Activated B cell treated with CpG ODN at 0.5 μM for 24 hours (primary cell): ENCODE measurements around the gene CDHR2. TPM values are rescaled to one million over a fixed set of nuclear protein-coding genes. Genes with fewer than 3 reads are reported as not detected.

ENCODE experiments used
- ATAC-seq: fragments of 200-7000 bp; cut with Tn5 transposase; one replicate; pipeline ENCODE4 v1.10.0; 2021; ENCODE audit warnings: low read depth, mild to moderate bottlenecking, moderate library complexity
- CTCF ChIA-PET: fragments of 350-600 bp; sonication (Branson Sonifier 250); formaldehyde crosslinking; loops from one replicate; lab custom pipeline; 2021; ENCODE audit warnings: antibody characterized with exemption; lab: Charles Lee
- POLR2A ChIA-PET: fragments of 350-600 bp; sonication (Branson Sonifier 250); formaldehyde crosslinking; loops from one replicate; lab custom pipeline; 2021; ENCODE audit warnings: antibody characterized with exemption; lab: Charles Lee
- DNase-seq: peaks from one replicate; pipeline ENCODE4 v3.0.0; 2022
- H3K27ac Mint-ChIP-seq: one replicate; pipeline ENCODE4 v1.8.0; 2020; ENCODE audit warnings: mixed read lengths
- H3K27me3 Mint-ChIP-seq: one replicate; pipeline ENCODE4 v1.8.0; 2021; ENCODE audit warnings: mixed read lengths
- H3K36me3 Mint-ChIP-seq: one replicate; pipeline ENCODE4 v1.8.0; 2021; ENCODE audit warnings: low read depth, mixed read lengths
- H3K4me1 Mint-ChIP-seq: one replicate; pipeline ENCODE4 v1.8.0; 2021; ENCODE audit warnings: mixed read lengths
- H3K4me3 Mint-ChIP-seq: one replicate; pipeline ENCODE4 v1.8.0; 2020; ENCODE audit warnings: mild to moderate bottlenecking, mixed read lengths
- H3K9me3 Mint-ChIP-seq: one replicate; pipeline ENCODE4 v1.8.0; 2020; ENCODE audit warnings: mixed read lengths
- CTCF ChIP-seq: fragments of 200-600 bp; IDR thresholded peaks from one replicate; pipeline ENCODE4 v1.8.0; 2022; ENCODE audit warnings: antibody characterized with exemption, mild to moderate bottlenecking
- intact Hi-C: fragments of 100-400 bp; cut with micrococcal nuclease; formaldehyde crosslinking; loops from one replicate; pipeline ENCODE4 v1.15.1; 2024
- total RNA-seq: library from RNA; stranded (reverse); gene quantifications from 2 replicates; pipeline ENCODE4 v1.2.3, GENCODE V29; 2022

CDHR2 gene
- total RNA-seq, 1 donor from 2014 or later, result 0.31 TPM

DNA sequence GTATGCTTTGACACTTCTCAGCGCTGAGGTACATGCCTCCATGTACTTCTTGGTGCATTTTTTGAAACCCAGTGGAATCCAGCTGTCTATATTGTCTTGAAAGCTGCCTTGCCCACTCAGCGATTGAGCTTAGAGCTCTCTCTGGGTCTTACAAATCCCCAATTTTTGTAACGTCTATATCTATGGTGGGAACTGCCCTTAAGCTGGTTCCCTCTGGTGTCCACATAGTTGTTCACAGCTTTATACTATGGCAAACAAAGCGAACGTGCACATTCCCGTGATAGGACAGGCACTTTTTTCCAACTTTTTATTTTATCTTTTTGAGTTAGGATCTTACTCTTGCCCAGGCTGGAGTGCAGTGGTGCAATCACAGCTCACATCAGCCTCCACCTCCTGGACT is 20.9 kb downstream of the CDHR2 start:
- ChIA-PET CTCF (interaction anchor here (1.4 to 2.5 kb wide), 2 partner anchors 152 to 153 kb away, joined by 3 to 6 read pairs; partner anchors contain the start of gene CLTB), POLR2A (interaction anchor here (0.5 kb wide), 1 partner anchor 45 kb away, joined by 3 read pairs; no protein-coding TSS in a partner anchor)
- no peak overlapping the region for H3K27ac Mint-ChIP-seq
- ATAC-seq (no peak), DNase-seq (no peak)
- H3K9me3 Mint-ChIP-seq, result no peaks in the 10 kb centered on the region
- TF ChIP-seq CTCF, result no peak
- H3K4me1 Mint-ChIP-seq, result peaks cover 5% of the 10 kb centered on the region
- no peaks in the 10 kb centered on the region for H3K36me3 Mint-ChIP-seq
- intact Hi-C loops, result no loop called here
- H3K4me3 Mint-ChIP-seq, result no peak overlapping the region
- H3K27me3 Mint-ChIP-seq, result peaks cover 6% of the 10 kb centered on the region

DNA sequence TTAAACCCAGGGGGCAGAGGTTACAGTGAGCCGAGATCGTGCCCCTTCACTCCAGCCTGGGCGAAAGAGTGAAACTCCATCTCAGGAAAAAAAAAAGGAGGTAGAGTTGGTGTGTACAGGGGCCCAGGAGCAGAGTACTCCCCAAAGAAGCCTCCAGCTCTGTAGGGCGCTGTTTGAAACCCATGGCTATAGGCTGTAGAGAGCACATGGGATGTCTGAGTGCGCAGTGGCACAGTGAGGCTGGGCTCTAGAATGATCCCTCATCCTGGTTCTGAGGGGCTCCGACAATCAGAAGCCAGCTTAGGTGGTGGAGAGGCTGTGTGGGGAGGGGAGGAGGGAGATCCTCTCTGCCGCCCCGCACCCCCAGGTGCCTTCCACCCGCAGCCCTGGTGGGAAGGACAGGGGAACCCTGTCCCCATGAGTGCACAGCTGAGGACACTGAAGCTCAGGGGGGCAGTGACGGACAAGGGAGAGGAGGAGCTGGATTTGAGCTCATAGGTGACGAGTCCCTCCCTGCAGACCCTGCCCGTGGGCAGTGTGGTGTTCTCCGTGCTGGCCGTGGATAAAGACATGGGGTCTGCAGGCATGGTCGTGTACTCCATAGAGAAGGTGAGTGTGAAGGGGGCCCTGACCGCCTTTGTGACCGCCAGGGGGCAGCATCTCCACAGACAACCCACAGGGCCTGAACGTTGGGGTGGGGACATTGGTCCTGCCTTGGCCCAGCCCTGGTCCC is 24.6 kb downstream of the CDHR2 start:
- Mint-ChIP-seq H3K9me3 (no peaks in the 10 kb centered on the region), H3K36me3 (no peaks in the 10 kb centered on the region), H3K27ac (no peak overlapping the region), H3K27me3 (peaks cover 8% of the 10 kb centered on the region), H3K4me3 (no peak overlapping the region), H3K4me1 (peaks cover 13% of the 10 kb centered on the region)
- TF ChIP-seq CTCF, result peak; percentile 34
- ChIA-PET CTCF (interaction anchor here (0.7 to 1.9 kb wide), 10 partner anchors 8 to 525 kb away, joined by 3 to 12 read pairs (median 3); partner anchors contain the start of genes CLTB and HK3), POLR2A (no interaction called here)
- ATAC-seq (peak; percentile 86), DNase-seq (peak; percentile 75)
- intact Hi-C loops, result loop anchor here (1.0 to 2.0 kb wide), 8 partner anchors 23 to 539 kb away; partner anchors contain the start of genes CLTB and TSPAN17

GRCh38 chr5:176574297-176574591 is 25.1 kb downstream of the CDHR2 start:
- CTCF ChIA-PET, result interaction anchor here (0.8 to 1.9 kb wide), 7 partner anchors 9 to 524 kb away, joined by 3 to 12 read pairs (median 4); partner anchors contain the start of genes CLTB, EIF4E1B and SNCB
- TF ChIP-seq CTCF, result no peak
- ATAC-seq (no peak), DNase-seq (no peak)
- Mint-ChIP-seq H3K4me3 (no peak overlapping the region), H3K4me1 (peaks cover 13% of the 10 kb centered on the region), H3K36me3 (no peaks in the 10 kb centered on the region), H3K27ac (no peak overlapping the region), H3K9me3 (no peaks in the 10 kb centered on the region), H3K27me3 (peaks cover 8% of the 10 kb centered on the region)
- intact Hi-C loops, result loop anchor here (1.0 to 2.0 kb wide), 8 partner anchors 23 to 538 kb away; partner anchors contain the start of genes CLTB and TSPAN17
- POLR2A ChIA-PET, result no interaction called here

DNA sequence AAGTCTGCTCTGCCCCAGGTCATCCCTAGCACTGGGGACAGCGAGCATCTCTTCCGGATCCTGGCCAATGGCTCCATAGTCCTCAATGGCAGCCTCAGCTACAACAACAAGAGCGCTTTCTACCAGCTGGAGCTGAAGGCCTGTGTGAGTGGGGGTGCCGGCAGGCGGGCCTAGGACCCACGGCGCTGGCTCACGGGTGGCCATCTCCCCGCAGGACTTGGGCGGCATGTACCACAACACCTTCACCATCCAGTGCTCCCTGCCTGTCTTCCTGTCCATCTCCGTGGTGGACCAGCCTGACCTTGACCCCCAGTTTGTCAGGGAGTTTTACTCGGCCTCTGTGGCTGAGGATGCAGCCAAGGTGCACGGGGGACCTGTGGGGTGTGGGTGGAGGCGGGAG is 25.9 kb downstream of the CDHR2 start:
- Mint-ChIP-seq H3K36me3 (no peaks in the 10 kb centered on the region), H3K4me3 (no peak overlapping the region), H3K9me3 (no peaks in the 10 kb centered on the region), H3K27me3 (peaks cover 8% of the 10 kb centered on the region), H3K4me1 (peaks cover 13% of the 10 kb centered on the region), H3K27ac (no peak overlapping the region)
- TF ChIP-seq CTCF, result no peak
- intact Hi-C loops, result loop anchor here (2.0 to 5.0 kb wide), 3 partner anchors 22 to 848 kb away; no protein-coding TSS in a partner anchor
- ChIA-PET POLR2A (no interaction called here), CTCF (interaction anchor here (1.1 to 1.2 kb wide), 3 partner anchors 8 to 523 kb away, joined by 3 to 4 read pairs (median 3); partner anchors contain the start of genes EIF4E1B and SNCB)
- ATAC-seq (no peak), DNase-seq (no peak)
